ENCODE data around the gene MRPL42. TPM values are rescaled to one million over a fixed set of nuclear protein-coding genes. Genes with fewer than 3 reads are reported as not detected.
"Not testable (repeated sequence)": the region's sequence is repeated elsewhere in the genome, so short reads cannot be mapped to it uniquely, and the experiment has no call there.

Gene MRPL42
- total RNA-seq, 1 donor, result 96.6 TPM

- DNase-seq (ENCODE audit: low read depth), result no peak
- no peak overlapping the region for H3K4me3 ChIP-seq (ENCODE audit: low read depth, low read length)
- TF ChIP-seq CTCF (IDR thresholded peaks at IDR 0.05; ENCODE audit: insufficient read depth, low read length), result no peak
Observed at GRCh38 chr12:93552427-93552826, 85.1 kb downstream of the MRPL42 start.

DNA sequence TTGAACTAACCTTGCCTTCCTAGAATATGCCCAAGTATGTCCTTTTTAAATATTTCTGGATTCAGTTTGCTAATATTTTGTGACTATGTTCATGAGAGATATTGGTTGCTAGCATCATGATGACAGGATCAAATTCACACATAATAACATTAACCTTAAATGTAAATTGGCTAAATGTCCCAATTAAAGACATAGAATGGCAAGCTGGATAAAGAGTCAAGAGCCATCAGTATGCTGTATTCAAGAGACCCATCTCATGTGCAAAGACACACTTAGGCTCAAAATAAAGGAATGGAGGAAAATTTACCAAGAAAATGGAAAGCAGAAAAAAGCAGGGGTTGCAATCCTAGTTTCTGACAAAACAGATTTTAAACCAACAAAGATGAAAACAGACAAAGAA is 90.6 kb downstream of the MRPL42 start:
- not testable (repeated sequence) for DNase-seq (ENCODE audit: low read depth); H3K4me3 ChIP-seq (ENCODE audit: low read depth, low read length)

- DNase-seq (ENCODE audit: low read depth), result not testable (repeated sequence)
Observed at GRCh38 chr12:93558685-93559084, 91.4 kb downstream of the MRPL42 start.

DNA sequence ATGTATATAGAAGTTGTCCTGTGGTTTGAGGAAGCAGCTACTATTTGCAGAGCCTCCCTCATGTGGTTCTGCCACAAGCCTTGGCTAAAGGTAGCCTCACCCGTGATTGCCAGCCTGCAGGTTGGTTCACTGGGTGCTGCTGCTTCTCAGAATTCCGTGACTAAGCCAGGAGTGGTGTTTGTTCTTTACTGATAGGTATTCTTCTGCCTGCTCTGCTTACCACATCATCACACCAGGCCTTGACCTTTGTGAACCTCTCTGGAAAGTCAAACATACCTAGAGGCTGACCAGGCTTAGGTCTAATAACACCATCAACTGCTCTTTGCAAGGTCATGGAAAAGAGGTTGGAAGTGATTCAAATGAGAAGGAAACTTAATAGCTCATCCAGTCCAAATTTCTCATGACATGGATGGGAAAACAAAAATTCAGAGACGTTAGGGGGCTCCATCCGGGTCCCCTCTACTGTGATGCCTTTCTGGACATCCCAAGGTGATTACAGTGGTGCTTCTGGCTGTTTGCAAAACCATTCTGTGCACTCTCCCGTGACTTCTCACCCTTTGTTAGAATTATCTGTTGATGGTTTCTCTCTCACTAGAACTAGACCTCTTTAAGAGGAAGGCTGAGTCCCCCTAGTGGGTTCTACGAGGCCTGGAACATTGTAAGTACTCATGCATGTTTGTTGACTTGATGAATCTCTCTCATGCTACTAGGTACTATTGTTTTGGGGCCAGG is 96.7 kb downstream of the MRPL42 start:
- H3K4me3 ChIP-seq (ENCODE audit: low read depth, low read length), result no peak overlapping the region
- peak; percentile 28 for TF ChIP-seq CTCF (IDR thresholded peaks at IDR 0.05; ENCODE audit: insufficient read depth, low read length)
- DNase-seq (ENCODE audit: low read depth), result peak; percentile 29

More at GRCh38 chr12:93558685-93559084, 91.4 kb downstream of the MRPL42 start:
- H3K4me3 ChIP-seq (ENCODE audit: low read depth, low read length), result not testable (repeated sequence)

- TF ChIP-seq CTCF (IDR thresholded peaks at IDR 0.05; ENCODE audit: insufficient read depth, low read length), result no peak
Observed at GRCh38 chr12:93565760-93566159, 98.4 kb downstream of the MRPL42 start.

More at GRCh38 chr12:93565760-93566159, 98.4 kb downstream of the MRPL42 start:
- DNase-seq (ENCODE audit: low read depth), result no peak
- no peak overlapping the region for H3K4me3 ChIP-seq (ENCODE audit: low read depth, low read length)

Small RNA genes within 50 kb of the gene (small RNA-seq; reads per million reads assigned to genes)
- gene RF00019, result not detected

Other genes starting within 250 kb of the MRPL42 start
- gene NUDT4, start 89.6 kb upstream of the MRPL42 start, total RNA-seq (ENCODE audit: low replicate concordance), result 104 and 185 TPM in 2 replicates
- gene UBE2N, start 25.6 kb upstream of the MRPL42 start, total RNA-seq (ENCODE audit: low replicate concordance), result 18.6 and 63.5 TPM in 2 replicates
- gene SOCS2, start 105.2 kb downstream of the MRPL42 start, total RNA-seq (ENCODE audit: low replicate concordance), result 6.3 and 15.0 TPM in 2 replicates
- 12.4 and 12.9 TPM in 2 replicates for gene CRADD, start 209.9 kb downstream of the MRPL42 start, total RNA-seq (ENCODE audit: low replicate concordance)

Data from fibroblast of the aortic adventitia (primary cell).